SK-N-MC (cell line): ENCODE results near the gene RNF125.
"Not testable (repeated sequence)": the region's sequence is repeated elsewhere in the genome, so short reads cannot be mapped to it uniquely, and the experiment has no call there.

Source experiments
- DNase-seq: peaks from one replicate; pipeline ENCODE4 v3.0.0-alpha.2; 2011; ENCODE audit warnings: low read depth, low spot score
- H3K27ac ChIP-seq: fragments of 200-600 bp; sonication (generic); 2 replicates; pipeline ENCODE4 v1.5.1; 2016; ENCODE audit warnings: mixed run types
- H3K36me3 ChIP-seq: fragments of 200-600 bp; sonication (generic); 2 replicates; pipeline ENCODE4 v1.6.1; 2017; ENCODE audit warnings: antibody characterized with exemption, low read length, mixed read lengths; ENCODE audit not compliant: insufficient read depth
- H3K4me3 ChIP-seq: fragments of 200-600 bp; sonication (generic); 2 replicates; pipeline ENCODE4 v1.5.1; 2016
- H3K9ac ChIP-seq: fragments of 200-600 bp; sonication (generic); 2 replicates; pipeline ENCODE4 v1.8.0; 2017; ENCODE audit warnings: mixed run types, mixed read lengths; ENCODE audit not compliant: insufficient read length
- H3K9me3 ChIP-seq: fragments of 200-600 bp; sonication (generic); 2 replicates; pipeline ENCODE4 v1.6.1; 2017; ENCODE audit warnings: low read depth, mild to moderate bottlenecking, antibody characterized with exemption, low read length, moderate library complexity, mixed read lengths
- EZH2 ChIP-seq: fragments of 200-600 bp; sonication (generic); IDR thresholded peaks from one replicate; pipeline ENCODE4 v1.6.1; 2017; ENCODE audit warnings: antibody characterized with exemption
- FOXP2 ChIP-seq: optimal IDR thresholded peaks from 2 replicates; pipeline ENCODE3; 2011; ENCODE audit warnings: mild to moderate bottlenecking, moderate library complexity; ENCODE audit not compliant: insufficient read depth; ENCODE audit errors: extremely low read length, control extremely low read depth
- POLR2AphosphoS5 ChIP-seq: IDR thresholded peaks from 2 replicates; pipeline ENCODE4 v1.6.1; 2012; ENCODE audit warnings: mild to moderate bottlenecking, low read depth, low read length, borderline replicate concordance

RNF125 gene

DNA sequence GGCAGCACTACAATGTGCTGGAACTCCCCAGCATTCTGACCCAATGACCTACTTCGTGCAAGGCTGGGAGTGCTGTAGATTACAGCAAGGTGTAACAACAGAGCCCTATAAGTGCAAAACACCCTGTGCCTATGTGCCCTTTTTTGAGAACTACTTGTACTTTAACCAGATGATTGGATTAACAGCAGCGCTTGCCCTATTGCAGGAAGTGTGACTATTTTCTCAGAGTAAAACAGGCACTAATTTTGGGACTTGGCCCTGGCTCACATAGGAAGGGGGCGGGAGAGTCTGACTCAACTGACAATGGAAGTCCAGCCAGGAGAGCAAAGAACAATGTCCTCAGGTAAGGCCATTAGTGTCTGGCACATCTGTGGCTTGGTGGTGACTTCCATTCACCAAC is 35.6 kb upstream of the RNF125 start:
- Histone ChIP-seq H3K4me3 (no peak overlapping the region), H3K9me3 (no peaks in the 10 kb centered on the region), H3K36me3 (no peaks in the 10 kb centered on the region), H3K9ac (no peak overlapping the region), H3K27ac (no peak overlapping the region)
- no peak for DNase-seq
- TF ChIP-seq FOXP2 (no peak), POLR2AphosphoS5 (no peak), EZH2 (no peak)

GRCh38 chr18:31983976-31984375 is 34.6 kb upstream of the RNF125 start:
- TF ChIP-seq FOXP2 (no peak), POLR2AphosphoS5 (no peak), EZH2 (no peak)
- H3K36me3 ChIP-seq, result no peaks in the 10 kb centered on the region
- H3K4me3 ChIP-seq, result no peak overlapping the region
- no peak for DNase-seq
- no peak overlapping the region for H3K9ac ChIP-seq
- no peaks in the 10 kb centered on the region for H3K9me3 ChIP-seq
- no peak overlapping the region for H3K27ac ChIP-seq

GRCh38 chr18:31990823-31991222 is 27.8 kb upstream of the RNF125 start:
- H3K27ac ChIP-seq, result no peak overlapping the region
- H3K9ac ChIP-seq, result no peak overlapping the region
- no peaks in the 10 kb centered on the region for H3K9me3 ChIP-seq
- TF ChIP-seq EZH2 (no peak), POLR2AphosphoS5 (no peak), FOXP2 (no peak)
- H3K36me3 ChIP-seq, result no peaks in the 10 kb centered on the region
- no peak for DNase-seq
- H3K4me3 ChIP-seq, result no peak overlapping the region

GRCh38 chr18:31996007-31996406 is 22.6 kb upstream of the RNF125 start:
- DNase-seq, result no peak
- TF ChIP-seq EZH2 (no peak), FOXP2 (no peak), POLR2AphosphoS5 (no peak)
- Histone ChIP-seq H3K4me3 (no peak overlapping the region), H3K9me3 (no peaks in the 10 kb centered on the region), H3K36me3 (no peaks in the 10 kb centered on the region), H3K9ac (no peak overlapping the region), H3K27ac (no peak overlapping the region)

DNA sequence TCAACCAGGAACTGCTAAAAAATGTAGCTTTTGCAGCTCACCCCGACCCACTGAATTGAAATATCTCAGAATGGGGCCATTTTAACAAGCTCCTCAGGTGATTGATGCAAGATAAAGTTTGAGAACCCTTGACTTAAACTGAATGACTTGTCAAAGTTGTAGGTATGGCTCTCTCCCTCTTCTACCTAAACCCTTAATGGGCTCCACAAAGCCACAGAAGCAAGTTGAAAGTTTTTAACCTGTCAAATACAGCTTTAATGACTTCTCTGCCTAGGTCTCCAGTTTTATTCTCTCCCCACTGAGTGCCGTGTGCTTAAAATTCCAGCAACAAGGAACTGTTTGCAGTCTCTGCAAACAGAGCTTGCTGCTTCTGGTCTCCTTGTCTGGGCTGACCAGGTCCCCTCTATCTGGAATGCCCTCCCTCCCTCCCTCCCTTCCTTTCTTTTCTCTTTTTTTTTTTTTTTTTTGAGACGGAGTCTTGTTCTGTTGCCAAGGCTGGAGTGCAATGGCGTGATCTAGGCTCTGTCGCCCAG is 19.7 kb upstream of the RNF125 start:
- TF ChIP-seq POLR2AphosphoS5 (no peak), FOXP2 (no peak), EZH2 (no peak)
- Histone ChIP-seq H3K4me3 (no peak overlapping the region), H3K9me3 (no peaks in the 10 kb centered on the region), H3K9ac (no peak overlapping the region), H3K27ac (no peak overlapping the region), H3K36me3 (no peaks in the 10 kb centered on the region)
- no peak for DNase-seq

DNA sequence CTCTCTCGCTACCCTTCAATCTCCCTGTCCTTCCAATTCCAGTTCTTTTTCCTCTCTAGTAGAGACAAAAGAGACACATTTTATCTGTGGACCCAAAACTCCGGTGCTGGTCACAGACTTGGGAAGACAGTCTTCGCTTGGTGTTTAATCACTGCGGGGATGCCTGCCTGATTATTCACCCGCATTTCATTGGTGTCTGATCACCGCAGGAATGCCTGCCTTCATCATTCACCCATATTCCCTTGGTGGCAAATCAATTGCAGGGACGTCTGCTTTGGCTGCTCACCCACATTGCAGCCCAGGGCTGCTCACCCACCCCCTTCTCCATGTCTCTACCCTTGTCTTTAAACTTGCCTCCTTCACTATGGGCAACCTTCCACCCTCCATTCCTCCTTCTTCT is 17.5 kb upstream of the RNF125 start:
- H3K4me3 ChIP-seq, H3K27ac ChIP-seq, H3K36me3 ChIP-seq, DNase-seq, H3K9ac ChIP-seq, H3K9me3 ChIP-seq: not testable (repeated sequence)

GRCh38 chr18:32003822-32004221 is 14.8 kb upstream of the RNF125 start:
- H3K9me3 ChIP-seq, H3K36me3 ChIP-seq, H3K27ac ChIP-seq, H3K9ac ChIP-seq, DNase-seq, H3K4me3 ChIP-seq: not testable (repeated sequence)

DNA sequence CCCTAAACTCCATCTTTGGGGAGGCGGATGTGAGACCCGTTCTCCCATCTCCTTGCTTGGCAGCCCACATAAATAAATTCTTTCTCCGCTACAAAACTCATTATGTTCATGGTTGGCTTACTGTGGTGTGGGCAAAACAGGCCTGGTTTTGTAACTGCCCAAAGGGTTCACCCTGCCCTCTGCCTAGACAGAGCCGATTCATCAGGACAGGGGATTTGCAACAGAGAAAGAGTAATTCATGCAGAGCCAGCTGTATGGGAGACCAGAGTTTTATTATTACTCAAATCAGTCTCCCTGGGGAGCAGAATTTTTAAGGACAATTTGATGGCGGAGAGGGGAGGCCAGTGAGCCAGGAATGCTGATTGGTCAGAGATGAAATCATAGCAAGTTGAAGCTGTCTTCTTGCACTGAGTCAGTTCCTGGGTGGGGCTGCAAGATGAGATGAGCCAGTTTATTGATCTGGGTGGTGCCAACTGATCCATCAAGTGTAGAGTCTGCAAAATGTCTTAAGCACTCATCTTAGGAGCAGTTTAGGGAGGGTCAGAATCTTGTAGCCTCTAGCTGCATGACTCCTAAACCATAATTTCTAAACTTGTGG is 8.4 kb upstream of the RNF125 start:
- TF ChIP-seq FOXP2, result no peak
- TF ChIP-seq EZH2, result no peak
- TF ChIP-seq POLR2AphosphoS5, result no peak
- no peak overlapping the region for H3K4me3 ChIP-seq
- DNase-seq, result no peak
- no peak overlapping the region for H3K9ac ChIP-seq
- H3K27ac ChIP-seq, result no peak overlapping the region
- H3K9me3 ChIP-seq, result no peaks in the 10 kb centered on the region
- H3K36me3 ChIP-seq, result no peaks in the 10 kb centered on the region

GRCh38 chr18:32011193-32011592 is 7.4 kb upstream of the RNF125 start:
- H3K36me3 ChIP-seq, result no peaks in the 10 kb centered on the region
- no peak overlapping the region for H3K4me3 ChIP-seq
- no peak for DNase-seq
- TF ChIP-seq EZH2, result no peak
- TF ChIP-seq POLR2AphosphoS5, result no peak
- no peak for TF ChIP-seq FOXP2
- H3K9me3 ChIP-seq, result no peaks in the 10 kb centered on the region
- H3K27ac ChIP-seq, result no peak overlapping the region
- H3K9ac ChIP-seq, result no peak overlapping the region
